Endodermal cell (in vitro differentiated cells): ENCODE measurements around the gene SIRT2. TPM values are rescaled to one million over a fixed set of nuclear protein-coding genes. Genes with fewer than 3 reads are reported as not detected.

ENCODE experiments used
- DNase-seq: peaks from one replicate; pipeline ENCODE4 v3.0.0-alpha.2; 2017
- H3K27ac ChIP-seq: 2 replicates; pipeline ENCODE4 v1.5.1; 2013; ENCODE audit warnings: mild to moderate bottlenecking, low read depth, low read length, moderate library complexity
- H3K27me3 ChIP-seq: 2 replicates; pipeline ENCODE4 v1.6.1; 2013; ENCODE audit warnings: mild to moderate bottlenecking, low read length, moderate library complexity; ENCODE audit not compliant: insufficient read depth, control insufficient read depth, poor library complexity, severe bottlenecking
- H3K36me3 ChIP-seq: 2 replicates; pipeline ENCODE4 v1.7.0; 2013; ENCODE audit warnings: mild to moderate bottlenecking, low read length, moderate library complexity; ENCODE audit not compliant: control insufficient read depth, insufficient read depth
- H3K4me1 ChIP-seq: one replicate; pipeline ENCODE4 v1.7.0; 2013; ENCODE audit warnings: low read length; ENCODE audit not compliant: control insufficient read depth, insufficient read depth
- H3K4me3 ChIP-seq: 2 replicates; pipeline ENCODE4 v1.5.1; 2013; ENCODE audit warnings: mild to moderate bottlenecking, low read length, moderate library complexity
- H3K9ac ChIP-seq: 2 replicates; pipeline ENCODE4 v1.6.1; 2013; ENCODE audit warnings: mild to moderate bottlenecking, low read length, moderate library complexity; ENCODE audit not compliant: poor library complexity, severe bottlenecking; ENCODE audit errors: extremely low read depth
- H3K9me3 ChIP-seq: 2 replicates; pipeline ENCODE4 v1.6.1; 2013; ENCODE audit warnings: mild to moderate bottlenecking, low read length, moderate library complexity; ENCODE audit not compliant: control insufficient read depth
- H3K27ac Mint-ChIP-seq: 2 replicates; pipeline ENCODE4 v1.8.0; 2020; ENCODE audit warnings: mixed read lengths
- H3K27me3 Mint-ChIP-seq: 2 replicates; pipeline ENCODE4 v1.8.0; 2021; ENCODE audit warnings: mild to moderate bottlenecking, mixed read lengths; ENCODE audit not compliant: insufficient read depth
- H3K36me3 Mint-ChIP-seq: 2 replicates; pipeline ENCODE4 v1.8.0; 2020; ENCODE audit warnings: low read depth, mixed read lengths
- H3K4me1 Mint-ChIP-seq: 2 replicates; pipeline ENCODE4 v1.8.0; 2020; ENCODE audit warnings: mixed read lengths
- H3K4me3 Mint-ChIP-seq: 2 replicates; pipeline ENCODE4 v1.8.0; 2020; ENCODE audit warnings: mild to moderate bottlenecking, moderate library complexity, mixed read lengths
- H3K9me3 Mint-ChIP-seq: 2 replicates; pipeline ENCODE4 v1.8.0; 2020; ENCODE audit warnings: mild to moderate bottlenecking, mixed read lengths
- WGBS, 2 experiments: methylation state at CpG; one replicate each; pipeline versions ENCODE4 v1.1.5 to v1.1.7; 2013; ENCODE audit warnings: missing lambda C conversion rate in 2 of 2, mixed read lengths in 1 of 2; ENCODE audit not compliant: insufficient coverage in 1 of 2, insufficient read length in 1 of 2; 5-methylcytosine and 5-hydroxymethylcytosine counted together
- total RNA-seq, 2 donors: library from RNA; stranded (reverse); fragmentation: NEBNext Ultra II Directional in 1 of 2; extraction: Animal tissue kit (Norgen Biotek cat#: 25700) in 1 of 2; gene quantifications; 2 replicates in 1 of 2; 3 replicates in 1 of 2; pipeline ENCODE4 v1.2.1, GENCODE V29; 2021
- TF ChIP-seq, protein P1 (sequence below): fragments of 200-600 bp; sonication (generic); conservative IDR thresholded peaks from 2 replicates; pipeline ENCODE4 v1.5.0; 2021; ENCODE audit warnings: antibody characterized with exemption, mild to moderate bottlenecking

The SIRT2 gene
- total RNA-seq, 2 donors from 2014 or later, result 10.4 to 13.7 TPM

DNA sequence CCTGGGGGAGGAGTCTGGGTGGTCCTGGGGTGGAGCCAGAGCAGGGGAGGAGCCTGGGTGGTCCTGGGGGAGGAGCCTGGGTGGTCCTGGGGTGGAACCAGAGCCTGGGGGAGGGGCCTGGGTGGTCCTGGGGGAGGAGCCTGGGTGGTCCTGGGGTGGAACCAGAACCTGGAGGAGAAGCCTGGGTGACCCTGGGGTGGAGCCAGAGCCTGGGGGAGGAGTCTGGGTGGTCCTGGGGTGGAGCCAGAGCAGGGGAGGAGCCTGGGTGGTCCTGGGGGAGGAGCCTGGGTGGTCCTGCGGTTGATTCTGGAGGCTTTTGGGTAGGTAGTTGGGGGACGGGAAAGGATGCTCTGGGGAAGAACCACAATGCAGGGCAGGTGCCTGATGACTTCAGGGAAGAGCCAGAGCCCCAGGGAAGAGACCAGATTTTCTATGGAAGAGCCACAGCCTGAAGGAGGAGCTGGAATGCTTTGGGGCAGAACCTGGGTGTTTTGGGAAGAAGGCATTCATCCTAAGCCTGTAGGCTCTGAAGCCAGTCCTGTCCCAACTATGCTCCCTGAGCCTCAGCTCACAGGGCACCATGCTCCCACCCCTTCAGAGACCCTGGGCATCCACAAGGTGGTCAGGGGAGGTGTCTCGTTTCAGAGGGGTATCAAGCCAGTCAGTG lies 46.3 kb upstream of the SIRT2 start:
- WGBS, 2 experiments, result 80 to 95% methylated on average over 1 to 3 of the region's 3 CpGs
- Histone ChIP-seq H3K27me3 (no peaks in the 10 kb centered on the region), H3K4me3 (no peak overlapping the region), H3K9ac (no peak overlapping the region), H3K4me1 (no peaks in the 10 kb centered on the region), H3K27ac (no peak overlapping the region), H3K36me3 (peaks cover 15% of the 10 kb centered on the region), H3K9me3 (no peaks in the 10 kb centered on the region)
- Mint-ChIP-seq H3K36me3 (peaks cover 36% of the 10 kb centered on the region), H3K27ac (no peak overlapping the region), H3K4me1 (no peaks in the 10 kb centered on the region), H3K9me3 (peaks cover 6% of the 10 kb centered on the region), H3K4me3 (no peak overlapping the region), H3K27me3 (peaks cover 15% of the 10 kb centered on the region)
- TF ChIP-seq, protein P1, sequence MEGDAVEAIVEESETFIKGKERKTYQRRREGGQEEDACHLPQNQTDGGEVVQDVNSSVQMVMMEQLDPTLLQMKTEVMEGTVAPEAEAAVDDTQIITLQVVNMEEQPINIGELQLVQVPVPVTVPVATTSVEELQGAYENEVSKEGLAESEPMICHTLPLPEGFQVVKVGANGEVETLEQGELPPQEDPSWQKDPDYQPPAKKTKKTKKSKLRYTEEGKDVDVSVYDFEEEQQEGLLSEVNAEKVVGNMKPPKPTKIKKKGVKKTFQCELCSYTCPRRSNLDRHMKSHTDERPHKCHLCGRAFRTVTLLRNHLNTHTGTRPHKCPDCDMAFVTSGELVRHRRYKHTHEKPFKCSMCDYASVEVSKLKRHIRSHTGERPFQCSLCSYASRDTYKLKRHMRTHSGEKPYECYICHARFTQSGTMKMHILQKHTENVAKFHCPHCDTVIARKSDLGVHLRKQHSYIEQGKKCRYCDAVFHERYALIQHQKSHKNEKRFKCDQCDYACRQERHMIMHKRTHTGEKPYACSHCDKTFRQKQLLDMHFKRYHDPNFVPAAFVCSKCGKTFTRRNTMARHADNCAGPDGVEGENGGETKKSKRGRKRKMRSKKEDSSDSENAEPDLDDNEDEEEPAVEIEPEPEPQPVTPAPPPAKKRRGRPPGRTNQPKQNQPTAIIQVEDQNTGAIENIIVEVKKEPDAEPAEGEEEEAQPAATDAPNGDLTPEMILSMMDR, result no peak
- peak; percentile 60 for DNase-seq

DNA sequence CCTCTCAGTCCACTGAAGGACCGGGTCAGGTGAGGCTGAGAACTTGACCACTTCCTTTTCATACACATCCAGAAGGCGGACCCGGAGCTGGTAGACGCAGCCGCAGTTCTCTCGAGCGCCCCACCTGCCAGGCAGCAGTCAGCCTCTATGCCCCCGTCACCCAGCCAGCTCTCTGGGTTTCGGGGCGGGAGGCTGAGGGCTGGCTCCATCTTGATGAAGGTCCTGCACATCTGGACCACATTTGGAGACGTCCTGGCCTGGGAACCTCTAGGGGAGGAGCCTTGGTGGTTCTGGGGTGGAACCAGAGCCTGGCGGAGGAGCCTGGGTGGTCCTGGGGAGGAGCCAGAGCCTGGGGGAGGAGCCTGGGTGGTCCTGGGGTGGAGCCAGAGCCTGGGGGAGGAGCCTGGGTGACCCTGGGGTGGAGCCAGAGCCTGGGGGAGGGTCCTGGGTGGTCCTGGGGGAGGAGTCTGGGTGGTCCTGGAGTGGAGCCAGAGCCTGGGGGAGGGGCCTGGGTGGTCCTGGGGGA lies 45.6 kb upstream of the SIRT2 start:
- Histone ChIP-seq H3K36me3 (peaks cover 15% of the 10 kb centered on the region), H3K27me3 (no peaks in the 10 kb centered on the region), H3K4me1 (no peaks in the 10 kb centered on the region), H3K4me3 (no peak overlapping the region), H3K9me3 (no peaks in the 10 kb centered on the region), H3K27ac (no peak overlapping the region), H3K9ac (no peak overlapping the region)
- Mint-ChIP-seq H3K9me3 (peaks cover 6% of the 10 kb centered on the region), H3K27ac (no peak overlapping the region), H3K27me3 (peaks cover 11% of the 10 kb centered on the region), H3K4me1 (peaks cover 4% of the 10 kb centered on the region), H3K4me3 (no peak overlapping the region), H3K36me3 (peaks cover 33% of the 10 kb centered on the region)
- DNase-seq, result peak; percentile 73
- 96 to 100% methylated on average over 1 to 11 of the region's 12 CpGs for WGBS, 2 experiments
- TF ChIP-seq, protein P1, result no peak

DNA sequence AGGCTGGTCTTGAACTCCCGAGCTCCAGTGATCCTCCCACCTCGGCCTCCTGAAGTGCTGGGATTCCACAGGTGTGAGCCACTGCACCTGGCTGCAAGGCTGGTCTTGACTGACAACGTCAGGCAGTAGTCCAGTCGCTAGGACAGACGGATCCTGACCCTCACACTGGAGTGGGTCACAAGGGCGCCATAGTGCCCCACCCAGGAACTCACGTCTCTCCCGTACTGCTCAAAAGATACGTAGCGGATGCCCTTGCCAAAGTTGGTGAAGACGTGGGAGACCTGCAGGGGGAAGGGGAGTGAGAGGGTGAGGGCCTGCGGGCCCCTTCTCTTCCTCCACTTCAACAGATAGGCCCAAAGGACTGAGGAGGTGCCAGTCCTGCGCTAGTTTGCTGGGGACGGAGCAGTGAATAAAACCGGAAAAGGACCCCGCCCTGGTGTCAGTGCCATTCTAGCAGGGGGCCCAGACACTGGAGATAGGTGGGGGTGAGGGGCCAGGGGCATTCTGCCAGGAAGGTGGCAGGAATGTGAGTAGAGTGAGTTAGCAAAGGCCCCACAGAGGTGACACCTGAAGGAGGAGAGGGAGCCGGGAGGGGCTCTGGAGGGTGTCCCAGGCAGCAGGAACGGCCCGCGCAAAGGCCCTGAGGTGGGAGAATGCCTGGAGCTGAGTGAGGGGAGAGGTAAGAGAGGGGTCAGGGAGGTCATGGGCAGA lies 43.2 kb upstream of the SIRT2 start:
- peaks cover 11% of the 10 kb centered on the region for H3K4me1 Mint-ChIP-seq

More for the DNA sequence above, 43.2 kb upstream of the SIRT2 start:
- no peak overlapping the region for H3K27ac Mint-ChIP-seq
- peaks cover 9% of the 10 kb centered on the region for H3K27me3 Mint-ChIP-seq
- DNase-seq, result no peak
- no peaks in the 10 kb centered on the region for H3K27me3 ChIP-seq
- no peaks in the 10 kb centered on the region for H3K9me3 Mint-ChIP-seq
- H3K36me3 ChIP-seq, result peaks cover 15% of the 10 kb centered on the region
- 92 to 94% methylated on average over 12 to 19 of the region's 20 CpGs for WGBS, 2 experiments
- H3K4me3 Mint-ChIP-seq, result no peak overlapping the region
- peaks cover 25% of the 10 kb centered on the region for H3K36me3 Mint-ChIP-seq
- no peak overlapping the region for H3K27ac ChIP-seq
- H3K9me3 ChIP-seq, result no peaks in the 10 kb centered on the region
- no peaks in the 10 kb centered on the region for H3K4me1 ChIP-seq
- no peak overlapping the region for H3K4me3 ChIP-seq
- no peak overlapping the region for H3K9ac ChIP-seq
- TF ChIP-seq, protein P1, result no peak
